HG03095 (cell line): ENCODE results near the gene CEACAM1.
"Not testable (repeated sequence)": the region's sequence is repeated elsewhere in the genome, so short reads cannot be mapped to it uniquely, and the experiment has no call there.

Experiments
- ATAC-seq: cut with Tn5 transposase; IDR thresholded peaks from one replicate; pipeline ENCODE4 v1.9.1; 2021; ENCODE audit warnings: moderate library complexity; ENCODE audit not compliant: unreplicated experiment

CEACAM1 gene

GRCh38 chr19:42528354-42529247 is at the start of gene CEACAM1:
CEACAM1 (minus strand) TSS chr19:42528481; CDS start chr19:42528374, 107 bp downstream.
- ATAC-seq: peak; percentile 52

- no peak for ATAC-seq
Observed at GRCh38 chr19:42577016-42577415, 48.7 kb upstream of the CEACAM1 start.

GRCh38 chr19:42576241-42576640 is 48.0 kb upstream of the CEACAM1 start:
- ATAC-seq: no peak

GRCh38 chr19:42573642-42574041 is 45.4 kb upstream of the CEACAM1 start:
- no peak for ATAC-seq

- ATAC-seq: no peak
Observed at GRCh38 chr19:42571116-42571515, 42.8 kb upstream of the CEACAM1 start.

GRCh38 chr19:42569193-42569592 is 40.9 kb upstream of the CEACAM1 start:
- no peak for ATAC-seq

GRCh38 chr19:42568006-42568405 is 39.7 kb upstream of the CEACAM1 start:
- no peak for ATAC-seq

- ATAC-seq: no peak
Observed at GRCh38 chr19:42567567-42567966, 39.3 kb upstream of the CEACAM1 start.

- ATAC-seq: no peak
Observed at GRCh38 chr19:42563352-42564210, 35.3 kb upstream of the CEACAM1 start.

- no peak for ATAC-seq
Observed at GRCh38 chr19:42561512-42561911, 33.2 kb upstream of the CEACAM1 start.

- ATAC-seq: no peak
Observed at GRCh38 chr19:42560731-42561130, 32.5 kb upstream of the CEACAM1 start.

GRCh38 chr19:42558450-42559150 is 30.3 kb upstream of the CEACAM1 start:
- ATAC-seq: no peak

- not testable (repeated sequence) for ATAC-seq
Observed at GRCh38 chr19:42557386-42557871, 29.1 kb upstream of the CEACAM1 start.

- no peak for ATAC-seq
Observed at GRCh38 chr19:42555801-42556200, 27.5 kb upstream of the CEACAM1 start.

- ATAC-seq: no peak
Observed at GRCh38 chr19:42555317-42555716, 27.0 kb upstream of the CEACAM1 start.

GRCh38 chr19:42554046-42554575 is 25.8 kb upstream of the CEACAM1 start:
- ATAC-seq: no peak

GRCh38 chr19:42553292-42554045 is 25.2 kb upstream of the CEACAM1 start:
- no peak for ATAC-seq

GRCh38 chr19:42552086-42553065 is 24.1 kb upstream of the CEACAM1 start:
- ATAC-seq: no peak

GRCh38 chr19:42550521-42550920 is 22.2 kb upstream of the CEACAM1 start:
- ATAC-seq: not testable (repeated sequence)
